LNCAP (cell line): Measurements from ENCODE around the gene LTB4R.

ENCODE experiments used
- TF ChIP-seq, protein P1 (sequence below): fragments of 450-650 bp; IDR thresholded peaks from 2 replicates; pipeline ENCODE4 v1.5.1; 2017; ENCODE audit warnings: mild to moderate bottlenecking

The LTB4R gene

DNA sequence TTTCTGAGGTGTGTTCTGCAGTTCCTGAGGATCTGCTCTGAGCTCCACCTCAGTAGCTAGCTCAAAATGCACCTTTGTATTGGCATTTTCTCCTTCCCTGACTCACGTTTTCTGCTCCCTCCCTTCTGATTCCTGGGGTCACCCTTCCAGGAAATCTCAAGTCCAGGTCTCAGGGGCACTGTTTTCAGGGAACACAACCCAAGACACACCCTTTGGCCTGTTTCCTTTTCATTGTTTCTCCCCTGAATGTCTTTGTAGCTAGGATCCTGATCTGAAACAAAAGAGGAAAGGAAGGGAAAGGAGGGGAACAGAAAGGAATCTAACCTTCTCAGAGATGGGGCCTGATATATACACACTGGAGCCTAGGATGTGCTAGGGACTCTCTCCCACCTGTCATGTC is 35.8 kb downstream of the LTB4R start:
- TF ChIP-seq, protein P1, sequence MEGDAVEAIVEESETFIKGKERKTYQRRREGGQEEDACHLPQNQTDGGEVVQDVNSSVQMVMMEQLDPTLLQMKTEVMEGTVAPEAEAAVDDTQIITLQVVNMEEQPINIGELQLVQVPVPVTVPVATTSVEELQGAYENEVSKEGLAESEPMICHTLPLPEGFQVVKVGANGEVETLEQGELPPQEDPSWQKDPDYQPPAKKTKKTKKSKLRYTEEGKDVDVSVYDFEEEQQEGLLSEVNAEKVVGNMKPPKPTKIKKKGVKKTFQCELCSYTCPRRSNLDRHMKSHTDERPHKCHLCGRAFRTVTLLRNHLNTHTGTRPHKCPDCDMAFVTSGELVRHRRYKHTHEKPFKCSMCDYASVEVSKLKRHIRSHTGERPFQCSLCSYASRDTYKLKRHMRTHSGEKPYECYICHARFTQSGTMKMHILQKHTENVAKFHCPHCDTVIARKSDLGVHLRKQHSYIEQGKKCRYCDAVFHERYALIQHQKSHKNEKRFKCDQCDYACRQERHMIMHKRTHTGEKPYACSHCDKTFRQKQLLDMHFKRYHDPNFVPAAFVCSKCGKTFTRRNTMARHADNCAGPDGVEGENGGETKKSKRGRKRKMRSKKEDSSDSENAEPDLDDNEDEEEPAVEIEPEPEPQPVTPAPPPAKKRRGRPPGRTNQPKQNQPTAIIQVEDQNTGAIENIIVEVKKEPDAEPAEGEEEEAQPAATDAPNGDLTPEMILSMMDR: no peak

- TF ChIP-seq, protein P1: no peak
Measured at GRCh38 chr14:24348186-24348585, 36.9 kb downstream of the LTB4R start.

DNA sequence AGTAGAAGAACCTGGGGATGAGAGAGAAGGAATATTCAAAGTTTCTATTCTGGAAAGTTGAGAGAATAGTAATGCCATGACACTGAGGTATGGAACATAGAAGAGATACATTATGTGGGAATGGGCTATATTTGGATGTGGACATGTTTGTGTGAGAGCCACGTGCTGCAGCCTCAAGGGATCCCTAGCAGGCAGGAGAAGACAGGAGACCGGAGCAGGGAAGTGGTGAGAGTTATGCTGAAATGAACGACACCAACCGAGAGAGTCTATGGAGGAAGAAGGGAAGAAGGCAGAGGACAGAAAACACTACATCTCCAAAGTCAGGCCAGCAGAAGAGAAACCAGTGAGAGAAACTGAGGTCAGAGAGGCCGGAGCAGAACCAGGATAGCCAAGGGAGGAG is 38.4 kb downstream of the LTB4R start:
- TF ChIP-seq, protein P1: no peak

- TF ChIP-seq, protein P1: no peak
Measured at GRCh38 chr14:24351517-24351916, 40.2 kb downstream of the LTB4R start.

- TF ChIP-seq, protein P1: no peak
Measured at GRCh38 chr14:24353559-24354481, 42.5 kb downstream of the LTB4R start.

GRCh38 chr14:24355009-24355408 is 43.7 kb downstream of the LTB4R start:
- TF ChIP-seq, protein P1: no peak

GRCh38 chr14:24356208-24356607 is 44.9 kb downstream of the LTB4R start:
- TF ChIP-seq, protein P1: no peak
